H1 (cell line): ENCODE data around the gene OPA3. TPM values are rescaled to one million over a fixed set of nuclear protein-coding genes. Genes with fewer than 3 reads are reported as not detected.

Source experiments
- CTCF ChIA-PET: fragments of 300-600 bp; sonication (Branson Sonifier 250); formaldehyde crosslinking; loops from one replicate; lab custom pipeline; 2021; ENCODE audit not compliant: partially characterized antibody; lab: Charles Lee
- POLR2A ChIA-PET: fragments of 300-600 bp; sonication (Branson Sonifier 250); formaldehyde crosslinking; loops from one replicate; lab custom pipeline; 2021; ENCODE audit warnings: inconsistent platforms; ENCODE audit not compliant: partially characterized antibody; lab: Charles Lee
- DNase-seq, 2 experiments: peaks; one replicate each; pipeline versions ENCODE4 v3.0.0 to v3.0.0-alpha.2; 2010 to 2022; ENCODE audit warnings: low spot score in 2 of 2, low read depth in 1 of 2, mixed read lengths in 1 of 2
- FAIRE-seq: peaks from 2 replicates; lab custom pipeline; 2011; peaks lifted over from hg19 to GRCh38; lab: Jason Lieb, UNC
- H2AFZ ChIP-seq: 2 replicates; pipeline ENCODE4 v1.8.1; 2012; ENCODE audit warnings: low read length, inconsistent platforms
- H2AK5ac ChIP-seq: 2 replicates; pipeline ENCODE4 v1.6.1; 2013; ENCODE audit warnings: low read depth, low read length
- H2BK120ac ChIP-seq: replicated peaks from 2 replicates; pipeline ENCODE3; 2013; ENCODE audit warnings: low read depth, low read length, inconsistent platforms
- H2BK12ac ChIP-seq: 2 replicates; pipeline ENCODE4 v1.6.1; 2013; ENCODE audit warnings: low read depth, low read length
- H2BK15ac ChIP-seq: 2 replicates; pipeline ENCODE4 v1.6.1; 2013; ENCODE audit warnings: low read length
- H2BK20ac ChIP-seq: 2 replicates; pipeline ENCODE4 v1.6.1; 2013; ENCODE audit warnings: low read length
- H2BK5ac ChIP-seq: 2 replicates; pipeline ENCODE4 v1.6.1; 2013; ENCODE audit warnings: low read depth, low read length
- H3K14ac ChIP-seq: 2 replicates; pipeline ENCODE4 v1.6.1; 2013; ENCODE audit warnings: inconsistent platforms; ENCODE audit not compliant: insufficient read length
- H3K18ac ChIP-seq: 2 replicates; pipeline ENCODE4 v1.6.1; 2013; ENCODE audit warnings: low read length; ENCODE audit errors: extremely low read depth
- H3K23ac ChIP-seq: 2 replicates; pipeline ENCODE4 v1.6.1; 2013; ENCODE audit warnings: inconsistent platforms; ENCODE audit not compliant: insufficient read length
- H3K23me2 ChIP-seq: 2 replicates; pipeline ENCODE4 v1.6.1; 2013; ENCODE audit warnings: low read depth, low read length
- H3K27ac ChIP-seq: 2 replicates; pipeline ENCODE4 v1.6.1; 2011; ENCODE audit warnings: low read depth, low read length, inconsistent platforms
- H3K27me3 ChIP-seq, 4 experiments: replicated peaks in 1 of 4; 1 replicate in 1 of 4; 2 replicates in 3 of 4; pipeline versions ENCODE4 v1.6.1 to v1.8.1; 2011 to 2013; ENCODE audit warnings: low read length in 3 of 4, mild to moderate bottlenecking in 3 of 4, inconsistent platforms in 2 of 4, mixed read lengths in 2 of 4, moderate library complexity in 1 of 4; ENCODE audit not compliant: control insufficient read depth in 3 of 4, insufficient read depth in 3 of 4; ENCODE audit errors: extremely low read depth in 1 of 4
- H3K36me3 ChIP-seq, 4 experiments: 2 replicates each; pipeline versions ENCODE4 v1.6.1 to v1.8.1; 2011 to 2013; ENCODE audit warnings: mild to moderate bottlenecking in 4 of 4, low read length in 3 of 4, moderate library complexity in 2 of 4, control low read depth in 1 of 4, inconsistent platforms in 1 of 4; ENCODE audit not compliant: insufficient read depth in 4 of 4, control insufficient read depth in 2 of 4
- H3K4ac ChIP-seq: replicated peaks from 2 replicates; pipeline ENCODE3; 2013; ENCODE audit warnings: low read length, low read depth, mixed read lengths, inconsistent platforms; ENCODE audit not compliant: insufficient read length
- H3K4me1 ChIP-seq, 4 experiments: replicated peaks in 1 of 4; 1 replicate in 1 of 4; 2 replicates in 3 of 4; pipeline versions ENCODE4 v1.6.1 to v1.8.1; 2011 to 2013; ENCODE audit warnings: low read length in 3 of 4, inconsistent platforms in 2 of 4, mixed read lengths in 1 of 4; ENCODE audit not compliant: insufficient read depth in 4 of 4, control insufficient read depth in 3 of 4
- H3K4me2 ChIP-seq, 2 experiments: 2 replicates each; pipeline versions ENCODE4 v1.6.1 to v1.8.1; 2011 to 2013; ENCODE audit warnings: low read depth in 2 of 2, low read length in 2 of 2, control low read depth in 1 of 2, inconsistent platforms in 1 of 2, mild to moderate bottlenecking in 1 of 2; ENCODE audit not compliant: insufficient read depth in 1 of 2
- H3K4me3 ChIP-seq, 4 experiments: fragments of 200-600, 300-600 bp in 1 of 4; sonication (generic), shearing (Covaris generic), sonication (Bioruptor Twin) in 1 of 4; 2 replicates each; pipeline versions ENCODE4 v1.5.1 to v1.8.1; 2011 to 2016; ENCODE audit warnings: low read length in 4 of 4, low read depth in 3 of 4, control low read depth in 2 of 4, inconsistent platforms in 2 of 4, mild to moderate bottlenecking in 2 of 4, mixed read lengths in 1 of 4, moderate library complexity in 1 of 4; ENCODE audit not compliant: insufficient read depth in 2 of 4; ENCODE audit errors: extremely low read depth in 1 of 4
- H3K56ac ChIP-seq: replicated peaks from 2 replicates; pipeline ENCODE3; 2013; ENCODE audit warnings: low read depth, mild to moderate bottlenecking, mixed read lengths, low read length, inconsistent platforms; ENCODE audit not compliant: insufficient read length
- H3K79me1 ChIP-seq: 2 replicates; pipeline ENCODE4 v1.6.1; 2013; ENCODE audit warnings: low read depth, low read length, control low read depth
- H3K79me2 ChIP-seq, 2 experiments: 2 replicates each; pipeline versions ENCODE4 v1.6.1 to v1.8.1; 2012 to 2013; ENCODE audit warnings: low read length in 2 of 2, mild to moderate bottlenecking in 2 of 2, inconsistent platforms in 1 of 2; ENCODE audit not compliant: insufficient read depth in 2 of 2, control insufficient read depth in 1 of 2
- H3K9ac ChIP-seq, 4 experiments: replicated peaks in 1 of 4; 1 replicate in 1 of 4; 2 replicates in 3 of 4; pipeline versions ENCODE4 v1.6.1 to v1.8.1; 2011 to 2013; ENCODE audit warnings: low read depth in 3 of 4, low read length in 3 of 4, control low read depth in 2 of 4, mild to moderate bottlenecking in 2 of 4, moderate library complexity in 2 of 4, inconsistent platforms in 1 of 4; ENCODE audit errors: extremely low read depth in 1 of 4
- H3K9me3 ChIP-seq, 2 experiments: 2 replicates each; pipeline versions ENCODE4 v1.6.1 to v1.8.1; 2012 to 2013; ENCODE audit warnings: mild to moderate bottlenecking in 2 of 2, moderate library complexity in 2 of 2, control low read depth in 1 of 2, inconsistent platforms in 1 of 2, low read depth in 1 of 2, low read length in 1 of 2, mixed read lengths in 1 of 2; ENCODE audit not compliant: insufficient read depth in 2 of 2
- H4K20me1 ChIP-seq, 2 experiments: replicated peaks in 1 of 2; 2 replicates each; pipeline versions ENCODE3 to v1.8.1; 2011 to 2013; ENCODE audit warnings: inconsistent platforms in 2 of 2, low read length in 2 of 2, mild to moderate bottlenecking in 1 of 2; ENCODE audit not compliant: insufficient read depth in 2 of 2, control insufficient read depth in 1 of 2
- H4K5ac ChIP-seq: 2 replicates; pipeline ENCODE4 v1.6.1; 2013; ENCODE audit warnings: low read length, low read depth, mixed read lengths, inconsistent platforms; ENCODE audit not compliant: insufficient read length
- H4K8ac ChIP-seq: 2 replicates; pipeline ENCODE4 v1.8.0; 2013; ENCODE audit warnings: mild to moderate bottlenecking, moderate library complexity, low read length, inconsistent platforms; ENCODE audit not compliant: insufficient read depth; ENCODE audit errors: extremely low read depth
- H4K91ac ChIP-seq: replicated peaks from 2 replicates; pipeline ENCODE3; 2013; ENCODE audit warnings: low read length, mixed read lengths, inconsistent platforms; ENCODE audit not compliant: insufficient read length
- ASH2L ChIP-seq: fragments of 200-600, 300-600 bp; sonication (generic); IDR thresholded peaks from one replicate; pipeline ENCODE4 v1.7.1; 2017; ENCODE audit warnings: low read length
- ATF3 ChIP-seq: IDR thresholded peaks from 2 replicates; pipeline ENCODE4 v1.6.1; 2011; ENCODE audit warnings: low read depth, mild to moderate bottlenecking, low read length; ENCODE audit not compliant: insufficient read depth
- BCL11A ChIP-seq, 2 experiments: IDR thresholded peaks; one replicate each; pipeline ENCODE4 v1.6.1; 2011; ENCODE audit warnings: low read depth in 2 of 2, low read length in 2 of 2, mild to moderate bottlenecking in 2 of 2
- CEBPB ChIP-seq: IDR thresholded peaks from 2 replicates; pipeline ENCODE4 v1.6.1; 2012; ENCODE audit warnings: low read depth, low read length
- EP300 ChIP-seq, 2 experiments: IDR thresholded peaks; 1 replicate in 1 of 2; 2 replicates in 1 of 2; pipeline ENCODE4 v1.6.1; 2011 to 2012; ENCODE audit warnings: low read depth in 2 of 2, low read length in 2 of 2, mild to moderate bottlenecking in 2 of 2, borderline replicate concordance in 1 of 2, inconsistent platforms in 1 of 2, moderate library complexity in 1 of 2
- GABPA ChIP-seq: IDR thresholded peaks from 2 replicates; pipeline ENCODE4 v1.6.1; 2011; ENCODE audit warnings: mild to moderate bottlenecking, low read length, moderate library complexity, borderline replicate concordance; ENCODE audit not compliant: insufficient read depth
- JUN ChIP-seq: IDR thresholded peaks from 2 replicates; pipeline ENCODE4 v1.6.1; 2011; ENCODE audit warnings: low read depth, mild to moderate bottlenecking, improper control_type of control experiment, low read length
- MAFK ChIP-seq: IDR thresholded peaks from 2 replicates; pipeline ENCODE4 v1.6.1; 2012; ENCODE audit warnings: low read depth, mild to moderate bottlenecking, improper control_type of control experiment, low read length
- NRF1 ChIP-seq: IDR thresholded peaks from 2 replicates; pipeline ENCODE4 v1.6.1; 2011; ENCODE audit warnings: mild to moderate bottlenecking, low read depth, low read length, improper control_type of control experiment
- POLR2AphosphoS5 ChIP-seq: IDR thresholded peaks from 2 replicates; pipeline ENCODE4 v1.6.1; 2011; ENCODE audit warnings: low read depth, low read length
- SP4 ChIP-seq: IDR thresholded peaks from 2 replicates; pipeline ENCODE4 v1.6.1; 2012; ENCODE audit warnings: low read length, inconsistent platforms
- WGBS, 2 experiments: shearing (Covaris generic) in 1 of 2; methylation state at CpG; one replicate each; pipeline versions ENCODE4 v1.1.6 to v1.1.7; 2013 to 2015; ENCODE audit warnings: low lambda C conversion rate in 2 of 2, mixed read lengths in 2 of 2, inconsistent platforms in 1 of 2, low coverage in 1 of 2, missing lambda C conversion rate in 1 of 2; ENCODE audit not compliant: insufficient replicate concordance in 2 of 2, insufficient coverage in 1 of 2, insufficient read length in 1 of 2; ENCODE audit errors: extremely low coverage in 1 of 2, missing lambda C conversion rate in 1 of 2; 5-methylcytosine and 5-hydroxymethylcytosine counted together
- polyA plus RNA-seq, 7 experiments: library from polyadenylated mRNA; depleted of rRNA in 3 of 7; stranded (reverse) in 5 of 7; unstranded in 2 of 7; fragments of >200 nt in 5 of 7; fragments of 200-250 nt in 2 of 7; gene quantifications; 1 replicate in 5 of 7; 2 replicates in 1 of 7; 4 replicates in 1 of 7; pipeline versions ENCODE4 v1.2.1 to v1.2.3, GENCODE V29; 2011 to 2013; ENCODE audit warnings: missing spikeins in 2 of 7, mixed read lengths in 2 of 7
- total RNA-seq: library from RNA; stranded (reverse); fragmentation: NEBNext Ultra II Directional; extraction: Animal tissue kit (Norgen Biotek cat#: 25700); gene quantifications from 2 replicates; pipeline ENCODE4 v1.2.1, GENCODE V29; 2021

Gene OPA3
- total and polyA plus RNA-seq, 2 of the 8 experiments (the other 6 are each of a cell fraction or from before 2014, with no cell fraction given) = 12.5 to 14.5 TPM

DNA sequence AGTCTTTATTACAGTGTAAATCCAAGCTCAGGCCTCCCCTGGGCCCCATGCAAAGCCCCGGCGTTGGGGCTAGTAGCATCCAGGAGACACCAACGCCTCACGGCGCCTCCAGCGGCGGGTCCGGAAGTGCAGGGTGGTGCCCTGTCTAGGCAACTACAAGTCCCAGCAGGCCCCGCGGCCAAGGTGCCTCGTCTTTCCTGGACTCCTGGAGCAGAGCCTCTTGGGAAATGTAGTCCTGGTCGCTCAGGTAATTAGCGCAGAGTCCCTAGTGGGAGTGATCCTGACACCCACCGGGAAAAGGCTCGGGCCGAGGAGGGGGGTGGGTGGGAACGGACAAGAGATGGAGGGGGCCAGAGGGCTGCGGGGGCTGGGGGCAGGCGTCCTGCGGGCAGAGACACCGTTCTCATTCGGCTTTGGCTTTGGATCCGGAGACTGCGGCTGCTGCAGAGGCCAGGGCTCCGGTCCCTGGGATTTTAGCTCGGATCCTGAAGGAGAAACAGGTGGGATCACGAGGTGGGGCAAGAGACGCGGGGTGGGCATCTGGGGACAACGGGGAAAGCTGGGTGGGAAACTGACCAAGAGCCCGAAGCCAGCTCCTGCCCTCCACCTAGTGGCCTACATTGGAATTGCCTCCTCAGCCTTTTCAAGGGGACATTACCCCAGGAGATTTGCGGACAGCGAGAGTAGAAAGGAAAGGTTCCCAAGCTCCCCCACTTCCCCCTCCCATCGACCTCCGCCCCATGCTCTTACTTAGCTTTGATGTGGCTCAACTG, 99.1 kb downstream of the OPA3 start:
- no peak overlapping the region for H3K4ac ChIP-seq
- H4K8ac ChIP-seq = no peak overlapping the region; the same call in 1 of the 2 replicates
- H3K9me3 ChIP-seq = no peaks in the 10 kb centered on the region
- no peaks in the 10 kb centered on the region for H3K79me1 ChIP-seq
- peak overlapping the region; percentile 47 for H4K5ac ChIP-seq
- FAIRE-seq (peak; percentile 36), DNase-seq (peak in 1 of 2 experiments; percentile 100)
- H3K27ac ChIP-seq = no peak overlapping the region; the same call in 1 of the 2 replicates
- no peak overlapping the region for H4K91ac ChIP-seq
- H3K9ac ChIP-seq = peak overlapping the region in 1 of 4 experiments; percentile 5; a peak in 1 of 7 replicates
- H3K23me2 ChIP-seq = no peaks in the 10 kb centered on the region; the same call in 1 of the 2 replicates
- no peaks in the 10 kb centered on the region for H3K79me2 ChIP-seq
- H3K4me3 ChIP-seq = peak overlapping the region; percentile 32 to 69 (median 52)
- H2AFZ ChIP-seq = no peak overlapping the region
- H2BK120ac ChIP-seq = no peak overlapping the region
- no peak overlapping the region; the same call in 1 of the 2 replicates for H3K18ac ChIP-seq
- no peaks in the 10 kb centered on the region for H3K27me3 ChIP-seq
- H2BK20ac ChIP-seq = no peak overlapping the region
- 6% methylated on average over 27 of the region's 35 CpGs; no CpG with 5 or more reads in 1 of the 2 experiments for WGBS, 2 experiments
- no peaks in the 10 kb centered on the region; a peak in 1 of 8 replicates for H3K36me3 ChIP-seq
- H3K56ac ChIP-seq = peak overlapping the region; percentile 66
- H2BK15ac ChIP-seq = no peak overlapping the region
- no peak overlapping the region for H2BK5ac ChIP-seq
- H3K4me2 ChIP-seq = peak overlapping the region; percentile 21 to 84
- no peak overlapping the region for H3K14ac ChIP-seq
- ChIA-PET CTCF (interaction anchor here (0.5 to 32.9 kb wide), 62 partner anchors 9 to 888 kb away, joined by 3 to 760 read pairs (median 4); partner anchors contain the start of genes ERCC1, FOSB, PPM1N and PPP1R13L), POLR2A (interaction anchor here (0.6 to 2.3 kb wide), 15 partner anchors 11 to 284 kb away, joined by 3 to 16 read pairs (median 4); partner anchors contain the start of genes ERCC1, FOSB, PPM1N and SIX5)
- H2AK5ac ChIP-seq = no peak overlapping the region
- H4K20me1 ChIP-seq = peaks cover 0 to 4% of the 10 kb centered on the region in 2 experiments
- no peak overlapping the region for H2BK12ac ChIP-seq
- no peak overlapping the region for H3K23ac ChIP-seq
- peaks cover 0 to 3% (median 0%) of the 10 kb centered on the region in 4 experiments; a peak in 1 of 7 replicates for H3K4me1 ChIP-seq
- TF ChIP-seq ASH2L (no peak), ATF3 (peak; percentile 73; the same call in 1 of the 2 replicates), EP300 (IDR thresholded peaks at IDR 0.05; ENCODE audit: borderline replicate concordance in 1 of 2, low read depth in 2 of 2, low read length in 2 of 2) (no peak), NRF1 (no peak), CEBPB (no peak), MAFK (peak; percentile 73), POLR2AphosphoS5 (no peak), JUN (no peak), SP4 (peak; percentile 61; the same call in 1 of the 2 replicates), GABPA (no peak), BCL11A (IDR thresholded peaks at IDR 0.05; ENCODE audit: low read depth in 2 of 2, low read length in 2 of 2) (no peak)
